Endodermal cell (in vitro differentiated cells): ENCODE data around the gene HPSE2. TPM values are rescaled to one million over a fixed set of nuclear protein-coding genes. Genes with fewer than 3 reads are reported as not detected.
"Not testable (repeated sequence)": the region's sequence is repeated elsewhere in the genome, so short reads cannot be mapped to it uniquely, and the experiment has no call there.

Source experiments
- DNase-seq: peaks from one replicate; pipeline ENCODE4 v3.0.0-alpha.2; 2017
- H3K27ac ChIP-seq: 2 replicates; pipeline ENCODE4 v1.5.1; 2013; ENCODE audit warnings: mild to moderate bottlenecking, low read depth, low read length, moderate library complexity
- H3K27me3 ChIP-seq: 2 replicates; pipeline ENCODE4 v1.6.1; 2013; ENCODE audit warnings: mild to moderate bottlenecking, low read length, moderate library complexity; ENCODE audit not compliant: insufficient read depth, control insufficient read depth, poor library complexity, severe bottlenecking
- H3K36me3 ChIP-seq: 2 replicates; pipeline ENCODE4 v1.7.0; 2013; ENCODE audit warnings: mild to moderate bottlenecking, low read length, moderate library complexity; ENCODE audit not compliant: control insufficient read depth, insufficient read depth
- H3K4me1 ChIP-seq: one replicate; pipeline ENCODE4 v1.7.0; 2013; ENCODE audit warnings: low read length; ENCODE audit not compliant: control insufficient read depth, insufficient read depth
- H3K4me3 ChIP-seq: 2 replicates; pipeline ENCODE4 v1.5.1; 2013; ENCODE audit warnings: mild to moderate bottlenecking, low read length, moderate library complexity
- H3K9ac ChIP-seq: 2 replicates; pipeline ENCODE4 v1.6.1; 2013; ENCODE audit warnings: mild to moderate bottlenecking, low read length, moderate library complexity; ENCODE audit not compliant: poor library complexity, severe bottlenecking; ENCODE audit errors: extremely low read depth
- H3K9me3 ChIP-seq: 2 replicates; pipeline ENCODE4 v1.6.1; 2013; ENCODE audit warnings: mild to moderate bottlenecking, low read length, moderate library complexity; ENCODE audit not compliant: control insufficient read depth
- H3K27ac Mint-ChIP-seq: 2 replicates; pipeline ENCODE4 v1.8.0; 2020; ENCODE audit warnings: mixed read lengths
- H3K27me3 Mint-ChIP-seq: 2 replicates; pipeline ENCODE4 v1.8.0; 2021; ENCODE audit warnings: mild to moderate bottlenecking, mixed read lengths; ENCODE audit not compliant: insufficient read depth
- H3K36me3 Mint-ChIP-seq: 2 replicates; pipeline ENCODE4 v1.8.0; 2020; ENCODE audit warnings: low read depth, mixed read lengths
- H3K4me1 Mint-ChIP-seq: 2 replicates; pipeline ENCODE4 v1.8.0; 2020; ENCODE audit warnings: mixed read lengths
- H3K4me3 Mint-ChIP-seq: 2 replicates; pipeline ENCODE4 v1.8.0; 2020; ENCODE audit warnings: mild to moderate bottlenecking, moderate library complexity, mixed read lengths
- H3K9me3 Mint-ChIP-seq: 2 replicates; pipeline ENCODE4 v1.8.0; 2020; ENCODE audit warnings: mild to moderate bottlenecking, mixed read lengths
- CTCF ChIP-seq: fragments of 200-600 bp; sonication (generic); conservative IDR thresholded peaks from 2 replicates; pipeline ENCODE4 v1.5.0; 2021; ENCODE audit warnings: antibody characterized with exemption, mild to moderate bottlenecking
- WGBS, 2 experiments: methylation state at CpG; one replicate each; pipeline versions ENCODE4 v1.1.5 to v1.1.7; 2013; ENCODE audit warnings: missing lambda C conversion rate in 2 of 2, mixed read lengths in 1 of 2; ENCODE audit not compliant: insufficient coverage in 1 of 2, insufficient read length in 1 of 2; 5-methylcytosine and 5-hydroxymethylcytosine counted together
- total RNA-seq, 2 donors: library from RNA; stranded (reverse); fragmentation: NEBNext Ultra II Directional in 1 of 2; extraction: Animal tissue kit (Norgen Biotek cat#: 25700) in 1 of 2; gene quantifications; 2 replicates in 1 of 2; 3 replicates in 1 of 2; pipeline ENCODE4 v1.2.1, GENCODE V29; 2021

Gene HPSE2
- total RNA-seq, 2 donors from 2014 or later, result 0.07 to 0.11 TPM

GRCh38 chr10:98510412-98510995, 725.1 kb downstream of the HPSE2 start:
- H3K27me3 ChIP-seq, result no peaks in the 10 kb centered on the region
- no peak overlapping the region for H3K4me3 Mint-ChIP-seq
- no peak for DNase-seq
- H3K4me1 Mint-ChIP-seq, result no peaks in the 10 kb centered on the region
- no peak overlapping the region for H3K4me3 ChIP-seq
- 93 to 100% methylated on average over 4 of the region's 4 CpGs for WGBS, 2 experiments
- no peaks in the 10 kb centered on the region for H3K9me3 Mint-ChIP-seq
- H3K27ac Mint-ChIP-seq, result no peak overlapping the region
- H3K27me3 Mint-ChIP-seq, result no peaks in the 10 kb centered on the region
- TF ChIP-seq CTCF, result no peak
- no peaks in the 10 kb centered on the region for H3K36me3 ChIP-seq
- no peaks in the 10 kb centered on the region for H3K9me3 ChIP-seq
- no peaks in the 10 kb centered on the region for H3K4me1 ChIP-seq
- H3K9ac ChIP-seq, result no peak overlapping the region
- no peak overlapping the region for H3K27ac ChIP-seq
- no peaks in the 10 kb centered on the region for H3K36me3 Mint-ChIP-seq

- WGBS, 2 experiments, result 90 to 96% methylated on average over 5 to 7 of the region's 7 CpGs
- H3K27me3 ChIP-seq, result no peaks in the 10 kb centered on the region
Measured at GRCh38 chr10:98509745-98510144, 725.9 kb downstream of the HPSE2 start.

GRCh38 chr10:98502535-98502934, 733.1 kb downstream of the HPSE2 start:
- H3K36me3 Mint-ChIP-seq, H3K4me3 Mint-ChIP-seq, H3K4me1 ChIP-seq, H3K27ac ChIP-seq, H3K4me3 ChIP-seq, H3K27me3 ChIP-seq, H3K27me3 Mint-ChIP-seq, DNase-seq, H3K4me1 Mint-ChIP-seq, H3K27ac Mint-ChIP-seq, H3K9ac ChIP-seq, H3K36me3 ChIP-seq: not testable (repeated sequence)
- 96 to 100% methylated on average over 1 to 2 of the region's 2 CpGs for WGBS, 2 experiments
- H3K9me3 Mint-ChIP-seq, result peaks cover 41% of the 10 kb centered on the region
- peaks cover 40% of the 10 kb centered on the region for H3K9me3 ChIP-seq

More at GRCh38 chr10:98509745-98510144, 725.9 kb downstream of the HPSE2 start:
- no peak overlapping the region for H3K27ac Mint-ChIP-seq
- DNase-seq, result no peak
- Histone ChIP-seq H3K4me1 (no peaks in the 10 kb centered on the region), H3K9ac (no peak overlapping the region), H3K4me3 (no peak overlapping the region), H3K36me3 (no peaks in the 10 kb centered on the region), H3K9me3 (no peaks in the 10 kb centered on the region), H3K27ac (no peak overlapping the region)
- H3K4me1 Mint-ChIP-seq, result no peaks in the 10 kb centered on the region
- H3K36me3 Mint-ChIP-seq, result no peaks in the 10 kb centered on the region
- H3K27me3 Mint-ChIP-seq, result no peaks in the 10 kb centered on the region
- H3K4me3 Mint-ChIP-seq, result no peak overlapping the region
- H3K9me3 Mint-ChIP-seq, result no peaks in the 10 kb centered on the region
- no peak for TF ChIP-seq CTCF

- H3K27me3 Mint-ChIP-seq, result peaks cover 2% of the 10 kb centered on the region
- TF ChIP-seq CTCF, result no peak
- Histone ChIP-seq H3K4me3 (no peak overlapping the region), H3K27ac (no peak overlapping the region), H3K36me3 (no peaks in the 10 kb centered on the region), H3K9ac (no peak overlapping the region), H3K9me3 (peaks cover 20% of the 10 kb centered on the region), H3K27me3 (no peaks in the 10 kb centered on the region), H3K4me1 (no peaks in the 10 kb centered on the region)
- H3K4me1 Mint-ChIP-seq, result no peaks in the 10 kb centered on the region
- WGBS, 2 experiments, result 85% methylated on average over 1 of the region's 1 CpG; no CpG with 5 or more reads in 1 of the 2 experiments
- H3K4me3 Mint-ChIP-seq, result no peak overlapping the region
- peaks cover 20% of the 10 kb centered on the region for H3K9me3 Mint-ChIP-seq
- no peaks in the 10 kb centered on the region for H3K36me3 Mint-ChIP-seq
- DNase-seq, result no peak
- no peak overlapping the region for H3K27ac Mint-ChIP-seq
Measured at GRCh38 chr10:98492763-98493162, 742.9 kb downstream of the HPSE2 start.
